ENCODE results near the gene ERCC2. TPM values are rescaled to one million over a fixed set of nuclear protein-coding genes. Genes with fewer than 3 reads are reported as not detected.
"Not testable (repeated sequence)": the region's sequence is repeated elsewhere in the genome, so short reads cannot be mapped to it uniquely, and the experiment has no call there.

Gene ERCC2
- total RNA-seq, 1 donor from 2014 or later = 25.3 TPM

GRCh38 chr19:45333609-45334303 is 36.6 kb downstream of the ERCC2 start:
- DNase-seq (ENCODE audit: low spot score) = no peak

GRCh38 chr19:45331411-45331810 is 39.0 kb downstream of the ERCC2 start:
- no peak for DNase-seq (ENCODE audit: low spot score)

- no peak for DNase-seq (ENCODE audit: low spot score)
These were observed 42.8 kb downstream of the ERCC2 start for GRCh38 chr19:45327404-45328143.

- DNase-seq (ENCODE audit: low spot score) = no peak
These were observed 45.9 kb downstream of the ERCC2 start for GRCh38 chr19:45324349-45324907.

DNA sequence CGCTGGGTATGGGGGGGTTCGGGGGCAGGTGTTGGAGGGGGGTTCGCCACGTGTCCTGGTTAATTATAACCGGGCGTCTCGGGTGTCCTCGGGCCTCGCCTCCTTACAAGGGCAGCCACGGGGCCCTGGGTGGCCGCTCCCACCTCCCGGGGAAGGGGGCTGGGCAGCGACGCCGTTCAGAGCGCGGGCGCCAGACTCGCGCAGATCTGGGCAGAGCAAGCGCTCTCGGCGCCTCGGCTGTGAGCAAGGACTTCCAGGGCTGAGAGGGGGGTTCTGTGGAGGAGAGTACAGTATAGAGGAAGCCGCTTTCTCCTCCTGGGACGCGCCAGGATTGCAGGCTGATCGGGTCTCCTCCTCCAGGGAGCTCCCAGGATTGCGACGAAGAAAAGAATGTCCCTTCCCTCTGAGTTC is 46.7 kb downstream of the ERCC2 start:
- DNase-seq (ENCODE audit: low spot score) = no peak

GRCh38 chr19:45322744-45323281 is 47.6 kb downstream of the ERCC2 start, which contains the start of gene CKM:
TSS of gene CKM (minus strand) at chr19:45322875. CDS start at chr19:45319713, 3,162 bp downstream.
- DNase-seq (ENCODE audit: low spot score) = no peak

DNA sequence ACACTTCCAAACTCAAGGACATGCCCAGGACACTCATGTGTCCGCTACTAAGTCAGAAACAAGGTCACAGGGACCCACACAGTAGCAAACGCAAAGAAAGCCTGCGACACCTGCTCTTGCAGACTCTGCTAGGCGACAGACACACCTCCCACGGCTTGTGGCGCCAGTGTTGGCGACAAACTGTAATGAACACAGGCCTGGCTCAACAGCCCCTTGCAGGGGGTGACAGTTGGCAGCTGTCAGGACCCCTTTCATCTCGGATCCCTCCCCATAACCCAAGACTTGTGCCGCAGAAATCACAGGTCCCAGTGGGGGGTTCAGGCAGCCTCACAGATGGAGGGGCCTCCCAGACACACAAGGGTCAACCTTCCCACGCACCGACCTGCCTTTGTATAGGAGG is 48.1 kb downstream of the ERCC2 start:
- DNase-seq (ENCODE audit: low spot score) = no peak

GRCh38 chr19:45321848-45322247 is 48.5 kb downstream of the ERCC2 start:
- no peak for DNase-seq (ENCODE audit: low spot score)

- no peak for DNase-seq (ENCODE audit: low spot score)
These were observed 49.2 kb downstream of the ERCC2 start for GRCh38 chr19:45320997-45321775.

DNA sequence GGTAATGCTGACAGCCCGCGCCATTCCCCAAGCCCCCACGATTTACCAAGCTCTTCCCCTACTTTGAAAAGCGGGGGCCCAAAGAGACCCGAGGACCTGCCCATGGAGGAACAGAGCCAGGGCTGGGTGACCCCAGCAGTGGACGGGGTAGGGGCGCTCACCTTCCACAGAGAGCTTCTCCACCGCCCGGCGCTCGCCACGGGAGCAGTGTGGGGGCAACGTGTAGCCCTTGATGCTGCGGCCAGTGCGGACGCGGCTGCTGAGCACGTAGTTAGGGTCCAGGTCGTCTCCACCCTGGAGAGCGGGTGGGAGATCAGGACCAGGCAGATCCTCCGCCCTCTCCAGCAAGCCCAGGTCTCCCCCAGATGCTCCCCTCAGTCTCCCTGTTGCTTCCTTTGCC is 55.1 kb downstream of the ERCC2 start:
- no peak for DNase-seq (ENCODE audit: low spot score)

- DNase-seq (ENCODE audit: low spot score) = no peak
These were observed 55.6 kb downstream of the ERCC2 start for GRCh38 chr19:45314708-45315245.

- not testable (repeated sequence) for DNase-seq (ENCODE audit: low spot score)
These were observed 58.1 kb downstream of the ERCC2 start for GRCh38 chr19:45312285-45312684.

GRCh38 chr19:45311621-45312020 is 58.8 kb downstream of the ERCC2 start:
- no peak for DNase-seq (ENCODE audit: low spot score)

GRCh38 chr19:45309322-45309721 is 61.1 kb downstream of the ERCC2 start:
- DNase-seq (ENCODE audit: low spot score) = not testable (repeated sequence)

GRCh38 chr19:45307361-45307760 is 63.0 kb downstream of the ERCC2 start:
- no peak for DNase-seq (ENCODE audit: low spot score)

GRCh38 chr19:45306518-45307027 is 63.8 kb downstream of the ERCC2 start:
- DNase-seq (ENCODE audit: low spot score) = no peak

DNA sequence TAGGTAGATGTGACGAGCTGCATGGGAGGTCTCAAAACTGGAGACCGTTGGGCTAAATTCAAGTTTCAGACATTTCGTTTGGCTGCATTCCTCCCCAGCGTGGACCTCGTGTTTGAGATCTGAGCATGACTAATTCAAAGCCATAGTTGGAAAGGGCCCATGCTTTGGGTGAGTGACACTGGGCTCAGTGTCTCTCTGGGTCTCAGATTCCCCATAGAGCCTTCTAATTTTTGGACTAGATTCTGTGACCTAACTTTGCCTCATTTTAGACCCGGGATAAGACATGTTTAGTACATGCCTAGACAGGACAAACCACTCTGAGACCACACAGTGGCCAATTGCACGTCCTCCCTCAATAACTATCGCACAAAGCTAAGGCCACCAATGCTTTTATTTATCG is 64.3 kb downstream of the ERCC2 start:
- no peak for DNase-seq (ENCODE audit: low spot score)

DNA sequence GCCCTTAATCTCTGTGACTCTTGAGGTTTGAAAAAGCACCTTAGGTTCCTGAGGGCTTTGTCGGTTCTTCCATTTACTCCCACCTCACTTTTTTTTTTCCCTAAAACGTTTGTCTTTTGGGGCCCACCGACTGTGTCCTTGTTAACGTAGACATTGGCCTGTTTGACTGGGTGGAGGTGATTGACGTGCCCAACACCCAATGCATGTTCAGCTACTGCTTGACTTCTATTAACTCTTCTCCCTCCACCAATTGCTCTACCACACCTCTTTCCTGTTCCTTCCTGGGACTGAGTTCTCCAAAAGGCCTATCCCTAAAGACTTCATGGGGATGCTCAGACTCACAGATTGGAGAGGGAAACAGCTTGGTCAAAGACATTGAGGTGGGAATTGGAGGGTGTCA is 65.0 kb downstream of the ERCC2 start:
- no peak for DNase-seq (ENCODE audit: low spot score)

- no peak for DNase-seq (ENCODE audit: low spot score)
These were observed 65.4 kb downstream of the ERCC2 start for GRCh38 chr19:45305007-45305406.

DNA sequence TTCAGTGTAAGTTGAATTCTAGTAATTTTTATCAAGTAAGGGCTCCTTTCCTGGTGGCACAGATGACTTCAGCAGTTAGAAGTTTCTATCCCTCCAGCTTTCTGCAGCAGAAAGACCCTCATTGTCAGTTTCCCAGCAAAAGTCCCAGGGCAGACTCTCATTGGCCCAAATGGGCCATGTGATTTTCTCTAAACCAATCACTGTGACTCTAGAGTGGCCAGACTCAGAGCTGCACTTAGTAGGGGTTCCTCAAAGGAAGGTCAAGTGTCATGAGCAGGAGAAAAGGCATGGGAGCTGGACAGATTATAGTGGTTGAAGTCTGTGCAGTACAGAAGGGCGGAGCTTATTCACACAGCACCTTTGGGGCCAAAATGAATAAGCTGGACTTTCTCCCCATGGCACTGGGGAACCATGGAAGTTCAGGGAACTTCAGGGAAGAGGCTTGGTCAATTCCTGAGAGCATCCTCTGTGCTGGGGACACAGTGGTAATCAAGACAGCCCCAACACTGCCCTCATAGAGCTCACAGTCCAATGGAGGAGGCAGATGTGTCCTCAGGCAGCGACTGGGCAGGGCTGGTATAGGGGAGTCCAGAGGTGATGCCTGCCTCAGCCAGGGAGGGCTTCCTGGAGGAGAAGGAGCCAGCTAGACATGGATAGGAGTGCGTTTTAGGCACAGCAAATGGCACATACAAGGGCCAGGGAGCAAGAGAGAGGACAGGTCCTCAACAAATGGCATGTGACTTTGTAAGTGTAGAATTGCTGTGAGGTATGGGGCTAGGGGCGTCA is 66.0 kb downstream of the ERCC2 start:
- DNase-seq (ENCODE audit: low spot score) = no peak
